GM18870 (cell line): ENCODE results near the gene CLEC18B.
"Not testable (repeated sequence)": the region's sequence is repeated elsewhere in the genome, so short reads cannot be mapped to it uniquely, and the experiment has no call there.

Source experiments
- ATAC-seq: cut with Tn5 transposase; IDR thresholded peaks from one replicate; pipeline ENCODE4 v1.9.1; 2021; ENCODE audit warnings: moderate library complexity; ENCODE audit not compliant: unreplicated experiment

The CLEC18B gene

GRCh38 chr16:74409185-74409981 lies 11.9 kb downstream of the CLEC18B start:
- not testable (repeated sequence) for ATAC-seq

GRCh38 chr16:74407362-74407705 lies 13.9 kb downstream of the CLEC18B start:
- not testable (repeated sequence) for ATAC-seq

- ATAC-seq, result not testable (repeated sequence)
These were observed 14.5 kb downstream of the CLEC18B start for GRCh38 chr16:74406600-74407361.

- not testable (repeated sequence) for ATAC-seq
These were observed 16.9 kb downstream of the CLEC18B start for GRCh38 chr16:74404148-74404933.

- not testable (repeated sequence) for ATAC-seq
These were observed 21.0 kb downstream of the CLEC18B start for GRCh38 chr16:74400238-74400637.

- ATAC-seq, result not testable (repeated sequence)
These were observed 22.9 kb downstream of the CLEC18B start for GRCh38 chr16:74398212-74398895.

- not testable (repeated sequence) for ATAC-seq
These were observed 24.7 kb downstream of the CLEC18B start for GRCh38 chr16:74396521-74397017.

GRCh38 chr16:74394604-74395003 lies 26.7 kb downstream of the CLEC18B start:
- not testable (repeated sequence) for ATAC-seq

- ATAC-seq, result not testable (repeated sequence)
These were observed 27.1 kb downstream of the CLEC18B start for GRCh38 chr16:74394131-74394530.

- not testable (repeated sequence) for ATAC-seq
These were observed 29.7 kb downstream of the CLEC18B start for GRCh38 chr16:74391454-74392050.

GRCh38 chr16:74382339-74383034 lies 38.8 kb downstream of the CLEC18B start:
- ATAC-seq, result not testable (repeated sequence)

GRCh38 chr16:74373847-74374184 lies 47.5 kb downstream of the CLEC18B start:
- not testable (repeated sequence) for ATAC-seq

GRCh38 chr16:74372953-74373846 lies 48.1 kb downstream of the CLEC18B start:
- ATAC-seq, result no peak

GRCh38 chr16:74372369-74372768 lies 48.9 kb downstream of the CLEC18B start:
- ATAC-seq, result no peak

GRCh38 chr16:74370338-74371135 lies 50.7 kb downstream of the CLEC18B start:
- not testable (repeated sequence) for ATAC-seq

- peak; percentile 75 for ATAC-seq
These were observed 53.0 kb downstream of the CLEC18B start for GRCh38 chr16:74368002-74368911.
